NCI-H2227 (cell line): ENCODE measurements around the gene SGPP1.
"Not testable (repeated sequence)": the region's sequence is repeated elsewhere in the genome, so short reads cannot be mapped to it uniquely, and the experiment has no call there.

Experiments used
- DNase-seq: peaks from one replicate; lab custom pipeline; 2025; ENCODE audit not compliant: unreplicated experiment; lab: John Stamatoyannopoulos, UW

SGPP1 gene

GRCh38 chr14:63727231-63727735 lies 582 bp downstream of the SGPP1 start:
- DNase-seq = peak; percentile 61

- no peak for DNase-seq
Observed at GRCh38 chr14:63726499-63726898, 1.4 kb downstream of the SGPP1 start.

- no peak for DNase-seq
Observed at GRCh38 chr14:63725786-63726460, 1.9 kb downstream of the SGPP1 start.

- DNase-seq = peak; percentile 29
Observed at GRCh38 chr14:63717702-63718101, 10.2 kb downstream of the SGPP1 start.

GRCh38 chr14:63715360-63715759 lies 12.5 kb downstream of the SGPP1 start:
- no peak for DNase-seq

GRCh38 chr14:63713764-63714163 lies 14.1 kb downstream of the SGPP1 start:
- no peak for DNase-seq

- no peak for DNase-seq
Observed at GRCh38 chr14:63713058-63713457, 14.8 kb downstream of the SGPP1 start.

- no peak for DNase-seq
Observed at GRCh38 chr14:63712123-63712522, 15.7 kb downstream of the SGPP1 start.

- DNase-seq = no peak
Observed at GRCh38 chr14:63710497-63710896, 17.4 kb downstream of the SGPP1 start.

- no peak for DNase-seq
Observed at GRCh38 chr14:63709589-63709988, 18.3 kb downstream of the SGPP1 start.

- no peak for DNase-seq
Observed at GRCh38 chr14:63707216-63707615, 20.6 kb downstream of the SGPP1 start.

GRCh38 chr14:63705561-63706070 lies 22.2 kb downstream of the SGPP1 start:
- DNase-seq = no peak

- DNase-seq = not testable (repeated sequence)
Observed at GRCh38 chr14:63702530-63702929, 25.3 kb downstream of the SGPP1 start.

GRCh38 chr14:63701606-63702299 lies 26.1 kb downstream of the SGPP1 start:
- no peak for DNase-seq

GRCh38 chr14:63692310-63693020 lies 35.4 kb downstream of the SGPP1 start:
- no peak for DNase-seq

- DNase-seq = no peak
Observed at GRCh38 chr14:63689132-63689531, 38.7 kb downstream of the SGPP1 start.

GRCh38 chr14:63686926-63687325 lies 40.9 kb downstream of the SGPP1 start:
- no peak for DNase-seq

- DNase-seq = no peak
Observed at GRCh38 chr14:63685401-63685800, 42.5 kb downstream of the SGPP1 start.

- no peak for DNase-seq
Observed at GRCh38 chr14:63682727-63683593, 44.9 kb downstream of the SGPP1 start.

GRCh38 chr14:63678536-63678935 lies 49.3 kb downstream of the SGPP1 start:
- DNase-seq = no peak

- DNase-seq = no peak
Observed at GRCh38 chr14:63677891-63678379, 49.9 kb downstream of the SGPP1 start.
